Glutamatergic neuron (in vitro differentiated cells): ENCODE data around the gene INTS11. TPM values are rescaled to one million over a fixed set of nuclear protein-coding genes. Genes with fewer than 3 reads are reported as not detected.

Experiments used
- DNase-seq: peaks from one replicate; pipeline ENCODE4 v3.0.0; 2022
- H3K27ac Mint-ChIP-seq: one replicate; pipeline ENCODE4 v1.8.0; 2020; ENCODE audit warnings: mild to moderate bottlenecking, mixed read lengths, inconsistent platforms; ENCODE audit not compliant: unreplicated experiment
- H3K27me3 Mint-ChIP-seq: one replicate; pipeline ENCODE4 v1.8.0; 2020; ENCODE audit warnings: mild to moderate bottlenecking, moderate library complexity, mixed read lengths, inconsistent platforms; ENCODE audit not compliant: unreplicated experiment
- H3K36me3 Mint-ChIP-seq: one replicate; pipeline ENCODE4 v1.8.0; 2020; ENCODE audit warnings: mild to moderate bottlenecking, mixed read lengths, inconsistent platforms; ENCODE audit not compliant: unreplicated experiment
- H3K4me1 Mint-ChIP-seq: one replicate; pipeline ENCODE4 v1.8.0; 2020; ENCODE audit warnings: mild to moderate bottlenecking, low read depth, mixed read lengths, inconsistent platforms; ENCODE audit not compliant: unreplicated experiment
- H3K4me3 Mint-ChIP-seq: one replicate; pipeline ENCODE4 v1.8.0; 2020; ENCODE audit warnings: mild to moderate bottlenecking, mixed read lengths, inconsistent platforms; ENCODE audit not compliant: unreplicated experiment
- H3K9me3 Mint-ChIP-seq: one replicate; pipeline ENCODE4 v1.8.0; 2020; ENCODE audit warnings: mild to moderate bottlenecking, moderate library complexity, mixed read lengths, inconsistent platforms; ENCODE audit not compliant: unreplicated experiment
- CTCF ChIP-seq: fragments of 200-600 bp; sonication (generic); IDR thresholded peaks from one replicate; pipeline ENCODE4 v1.5.0; 2021; ENCODE audit not compliant: partially characterized antibody, unreplicated experiment
- total RNA-seq: library from RNA; stranded (reverse); fragmentation: NEBNext Ultra II Directional; extraction: Animal tissue kit (Norgen Biotek cat#: 25700); gene quantifications from one replicate; pipeline ENCODE4 v1.2.1, GENCODE V29; 2021; ENCODE audit not compliant: unreplicated experiment

Gene INTS11
- total RNA-seq, 1 donor from 2014 or later: 147 TPM

- Mint-ChIP-seq H3K4me3 (no peak overlapping the region), H3K27me3 (peaks cover 12% of the 10 kb centered on the region), H3K9me3 (peaks cover 6% of the 10 kb centered on the region), H3K4me1 (no peaks in the 10 kb centered on the region), H3K36me3 (no peaks in the 10 kb centered on the region), H3K27ac (no peak overlapping the region)
- no peak for TF ChIP-seq CTCF
- DNase-seq: peak; percentile 22
Measured at GRCh38 chr1:1286313-1287261, 37.9 kb downstream of the INTS11 start.

- TF ChIP-seq CTCF: no peak
- peaks cover 4% of the 10 kb centered on the region for H3K9me3 Mint-ChIP-seq
- H3K27ac Mint-ChIP-seq: no peak overlapping the region
- DNase-seq: peak; percentile 34
- no peaks in the 10 kb centered on the region for H3K36me3 Mint-ChIP-seq
- H3K27me3 Mint-ChIP-seq: peaks cover 12% of the 10 kb centered on the region
- no peak overlapping the region for H3K4me3 Mint-ChIP-seq
- no peaks in the 10 kb centered on the region for H3K4me1 Mint-ChIP-seq
Measured at GRCh38 chr1:1285611-1286311, 38.7 kb downstream of the INTS11 start.

- no peaks in the 10 kb centered on the region for H3K4me1 Mint-ChIP-seq
- peaks cover 4% of the 10 kb centered on the region for H3K9me3 Mint-ChIP-seq
- no peak overlapping the region for H3K4me3 Mint-ChIP-seq
- no peak for TF ChIP-seq CTCF
- peaks cover 8% of the 10 kb centered on the region for H3K27me3 Mint-ChIP-seq
- peak; percentile 19 for DNase-seq
- no peak overlapping the region for H3K27ac Mint-ChIP-seq
- no peaks in the 10 kb centered on the region for H3K36me3 Mint-ChIP-seq
Measured at GRCh38 chr1:1285102-1285571, 39.3 kb downstream of the INTS11 start.

GRCh38 chr1:1284221-1285101, 40.0 kb downstream of the INTS11 start:
- peaks cover 7% of the 10 kb centered on the region for H3K27me3 Mint-ChIP-seq
- TF ChIP-seq CTCF: no peak
- H3K27ac Mint-ChIP-seq: no peak overlapping the region
- H3K9me3 Mint-ChIP-seq: peaks cover 4% of the 10 kb centered on the region
- H3K4me1 Mint-ChIP-seq: no peaks in the 10 kb centered on the region
- H3K36me3 Mint-ChIP-seq: no peaks in the 10 kb centered on the region
- DNase-seq: peak; percentile 25
- no peak overlapping the region for H3K4me3 Mint-ChIP-seq
